Fibroblast of gingiva (primary cell): ENCODE measurements around the gene SARNP.
"Not testable (repeated sequence)": the region's sequence is repeated elsewhere in the genome, so short reads cannot be mapped to it uniquely, and the experiment has no call there.

Experiments used
- DNase-seq: peaks from one replicate; pipeline ENCODE4 v3.0.0-alpha.2; 2011; ENCODE audit warnings: low read depth

SARNP gene

GRCh38 chr12:55839345-55840140 is 22.0 kb upstream of the SARNP start:
- no peak for DNase-seq

GRCh38 chr12:55838361-55838760 is 20.8 kb upstream of the SARNP start:
- DNase-seq, result no peak

GRCh38 chr12:55834400-55834799 is 16.9 kb upstream of the SARNP start:
- not testable (repeated sequence) for DNase-seq

GRCh38 chr12:55833056-55833455 is 15.5 kb upstream of the SARNP start:
- no peak for DNase-seq

- DNase-seq, result no peak
These were observed 13.9 kb upstream of the SARNP start for GRCh38 chr12:55831447-55831815.

GRCh38 chr12:55830601-55831446 is 13.3 kb upstream of the SARNP start:
- DNase-seq, result peak; percentile 76

GRCh38 chr12:55829967-55830600 is 12.6 kb upstream of the SARNP start:
- DNase-seq, result no peak

GRCh38 chr12:55828357-55828756 is 10.8 kb upstream of the SARNP start:
- no peak for DNase-seq

- DNase-seq, result no peak
These were observed 10.3 kb upstream of the SARNP start for GRCh38 chr12:55827806-55828205.

- no peak for DNase-seq
These were observed 7.2 kb upstream of the SARNP start for GRCh38 chr12:55824726-55825125.

- DNase-seq, result no peak
These were observed 5.9 kb upstream of the SARNP start for GRCh38 chr12:55823419-55823818.

- no peak for DNase-seq
These were observed 4.7 kb upstream of the SARNP start for GRCh38 chr12:55822228-55822627.

- no peak for DNase-seq
These were observed 3.2 kb upstream of the SARNP start for GRCh38 chr12:55820679-55821078.

- no peak for DNase-seq
These were observed 1.4 kb upstream of the SARNP start for GRCh38 chr12:55818886-55819285.

GRCh38 chr12:55818140-55818728 is 710 bp upstream of the SARNP start:
- DNase-seq, result no peak

GRCh38 chr12:55816881-55817344 is 611 bp downstream of the SARNP start:
- no peak for DNase-seq

- DNase-seq, result no peak
These were observed 2.1 kb downstream of the SARNP start for GRCh38 chr12:55815473-55815872.

GRCh38 chr12:55814257-55814656 is 3.3 kb downstream of the SARNP start:
- no peak for DNase-seq

- no peak for DNase-seq
These were observed 5.4 kb downstream of the SARNP start for GRCh38 chr12:55812088-55812487.

GRCh38 chr12:55809274-55809673 is 8.2 kb downstream of the SARNP start:
- DNase-seq, result no peak

GRCh38 chr12:55806982-55807381 is 10.5 kb downstream of the SARNP start:
- DNase-seq, result no peak

GRCh38 chr12:55797550-55797949 is 20.0 kb downstream of the SARNP start:
- DNase-seq, result no peak
